ENCODE data around the gene FUT7. TPM values are rescaled to one million over a fixed set of nuclear protein-coding genes. Genes with fewer than 3 reads are reported as not detected.

FUT7 gene
- total and polyA plus RNA-seq, 2 of the 8 experiments (the other 6 are each of a cell fraction or from before 2014, with no cell fraction given) = not detected

- peaks cover 0 to 5% (median 1%) of the 10 kb centered on the region in 4 experiments; a peak in 3 of 7 replicates for H3K4me1 ChIP-seq (replicated peaks in 1 of 4; ENCODE audit: control insufficient read depth in 3 of 4, insufficient read depth in 4 of 4, low read length in 3 of 4)
- H3K9me3 ChIP-seq (ENCODE audit: insufficient read depth in 2 of 2, low read depth in 1 of 2, low read length in 1 of 2) = no peaks in the 10 kb centered on the region
- no peaks in the 10 kb centered on the region for H3K23me2 ChIP-seq (ENCODE audit: low read depth, low read length)
- no peaks in the 10 kb centered on the region for H3K27me3 ChIP-seq (replicated peaks in 1 of 4; ENCODE audit: control insufficient read depth in 3 of 4, extremely low read depth in 1 of 4, insufficient read depth in 3 of 4, low read length in 3 of 4)
- H4K5ac ChIP-seq (ENCODE audit: insufficient read length, low read depth, low read length) = no peak overlapping the region
- no peak overlapping the region for H2AK5ac ChIP-seq (ENCODE audit: low read depth, low read length)
- H3K9ac ChIP-seq (replicated peaks in 1 of 4; ENCODE audit: extremely low read depth in 1 of 4, low read depth in 3 of 4, low read length in 3 of 4) = no peak overlapping the region
- H3K4me3 ChIP-seq (ENCODE audit: extremely low read depth in 1 of 4, insufficient read depth in 2 of 4, low read depth in 3 of 4, low read length in 4 of 4) = no peak overlapping the region
- H2BK20ac ChIP-seq (ENCODE audit: low read length) = no peak overlapping the region
- H3K4me2 ChIP-seq (ENCODE audit: insufficient read depth in 1 of 2, low read depth in 2 of 2, low read length in 2 of 2) = no peak overlapping the region
- no peak overlapping the region for H3K27ac ChIP-seq (ENCODE audit: low read depth, low read length)
- CTCF ChIA-PET (ENCODE audit: partially characterized antibody) = interaction anchor here (0.7 to 13.5 kb wide), 5 partner anchors 13 to 57 kb away, joined by 3 to 291 read pairs (median 80); partner anchors contain the start of genes ABCA2, FUT7, MAN1B1 and NPDC1
- H3K79me2 ChIP-seq (ENCODE audit: control insufficient read depth in 1 of 2, insufficient read depth in 2 of 2, low read length in 2 of 2) = no peaks in the 10 kb centered on the region
- no peak overlapping the region for H3K56ac ChIP-seq (replicated peaks; ENCODE audit: insufficient read length, low read depth, low read length)
- WGBS, 2 experiments (ENCODE audit: extremely low coverage in 1 of 2, insufficient coverage in 1 of 2, insufficient read length in 1 of 2, insufficient replicate concordance in 2 of 2, low coverage in 1 of 2, low lambda C conversion rate in 2 of 2, missing lambda C conversion rate in 1 of 2) = 87% methylated on average over 15 of the region's 15 CpGs; no CpG with 5 or more reads in 1 of the 2 experiments
- no peak overlapping the region for H3K18ac ChIP-seq (ENCODE audit: extremely low read depth, low read length)
- H4K91ac ChIP-seq (replicated peaks; ENCODE audit: insufficient read length, low read length) = no peak overlapping the region
- no peak overlapping the region for H2AFZ ChIP-seq (ENCODE audit: low read length)
- no peak overlapping the region for H4K8ac ChIP-seq (ENCODE audit: extremely low read depth, insufficient read depth, low read length)
- no peak overlapping the region for H2BK12ac ChIP-seq (ENCODE audit: low read depth, low read length)
- H2BK120ac ChIP-seq (replicated peaks; ENCODE audit: low read depth, low read length) = no peak overlapping the region
- DNase-seq (ENCODE audit: low read depth in 1 of 2, low spot score in 2 of 2) (no peak), FAIRE-seq (no peak)
- H2BK15ac ChIP-seq (ENCODE audit: low read length) = no peak overlapping the region
- POLR2A ChIA-PET (ENCODE audit: partially characterized antibody) = interaction anchor here (1.1 to 1.5 kb wide), 2 partner anchors 10 to 42 kb away, joined by 3 read pairs; no protein-coding TSS in a partner anchor
- H3K4ac ChIP-seq (replicated peaks; ENCODE audit: insufficient read length, low read depth, low read length) = no peak overlapping the region
- no peak overlapping the region for H3K14ac ChIP-seq (ENCODE audit: insufficient read length)
- H2BK5ac ChIP-seq (ENCODE audit: low read depth, low read length) = no peak overlapping the region
- no peak overlapping the region for H3K23ac ChIP-seq (ENCODE audit: insufficient read length)
- no peaks in the 10 kb centered on the region for H3K79me1 ChIP-seq (ENCODE audit: low read depth, low read length)
- no peaks in the 10 kb centered on the region for H3K36me3 ChIP-seq (ENCODE audit: control insufficient read depth in 2 of 4, insufficient read depth in 4 of 4, low read length in 3 of 4)
- H4K20me1 ChIP-seq (replicated peaks in 1 of 2; ENCODE audit: control insufficient read depth in 1 of 2, insufficient read depth in 2 of 2, low read length in 2 of 2) = peaks cover 7 to 10% of the 10 kb centered on the region in 2 experiments
- TF ChIP-seq CHD2 (IDR thresholded peaks at IDR 0.05; ENCODE audit: low read length) (no peak), TEAD4 (IDR thresholded peaks at IDR 0.05; ENCODE audit: low read depth, low read length) (no peak), RFX5 (IDR thresholded peaks at IDR 0.05; ENCODE audit: borderline replicate concordance, low read depth, low read length) (no peak), TAF7 (optimal IDR thresholded peaks at IDR 0.05; ENCODE audit: borderline replicate concordance, low read depth, low read length) (no peak), POLR2A (IDR thresholded peaks at IDR 0.05; ENCODE audit: control extremely low read depth in 1 of 2, low read depth in 2 of 2, low read length in 2 of 2) (no peak), SIX5 (IDR thresholded peaks at IDR 0.05; ENCODE audit: low read depth, low read length) (no peak), SP4 (IDR thresholded peaks at IDR 0.05; ENCODE audit: low read length) (no peak), SAP30 (IDR thresholded peaks at IDR 0.05; ENCODE audit: insufficient read depth, insufficient replicate concordance, low read length) (no peak), ZNF274 (IDR thresholded peaks at IDR 0.05; ENCODE audit: borderline replicate concordance, extremely low read depth, low read length) (no peak), FOSL1 (IDR thresholded peaks at IDR 0.05; ENCODE audit: insufficient read depth, low read depth, low read length) (no peak), SRF (IDR thresholded peaks at IDR 0.05; ENCODE audit: low read depth, low read length) (no peak), CBX8 (IDR thresholded peaks at IDR 0.05; ENCODE audit: borderline replicate concordance, low read depth, low read length) (no peak), SIRT6 (IDR thresholded peaks at IDR 0.05; ENCODE audit: low read length) (no peak), JUN (IDR thresholded peaks at IDR 0.05; ENCODE audit: low read depth, low read length) (no peak), USF2 (IDR thresholded peaks at IDR 0.05; ENCODE audit: low read length) (no peak)
Observed at GRCh38 chr9:137062384-137062783, 30.5 kb upstream of the FUT7 start.
